HUES64 (cell line): ENCODE data around the gene FBXO34.
A peak's percentile ranks its signal among the peaks of the same experiment; 100 is the strongest.

ENCODE experiments used
- H3K27ac ChIP-seq: 2 replicates; pipeline ENCODE4 v1.7.0; 2013; ENCODE audit warnings: low read depth, low read length, inconsistent platforms
- H3K27me3 ChIP-seq: 2 replicates; pipeline ENCODE4 v1.6.1; 2013; ENCODE audit warnings: mild to moderate bottlenecking, low read length; ENCODE audit not compliant: insufficient read depth
- H3K36me3 ChIP-seq: 2 replicates; pipeline ENCODE4 v1.6.1; 2013; ENCODE audit warnings: mild to moderate bottlenecking, low read length; ENCODE audit not compliant: insufficient read depth
- H3K4me1 ChIP-seq: 2 replicates; pipeline ENCODE4 v1.6.1; 2013; ENCODE audit warnings: mild to moderate bottlenecking, low read length, moderate library complexity; ENCODE audit not compliant: insufficient read depth
- H3K4me3 ChIP-seq: 2 replicates; pipeline ENCODE4 v1.5.1; 2013; ENCODE audit warnings: mild to moderate bottlenecking, low read length, moderate library complexity
- H3K9ac ChIP-seq: 2 replicates; pipeline ENCODE4 v1.6.1; 2013; ENCODE audit warnings: mild to moderate bottlenecking, low read depth, low read length
- H3K9me3 ChIP-seq: 2 replicates; pipeline ENCODE4 v1.6.1; 2013; ENCODE audit warnings: low read depth, low read length; ENCODE audit not compliant: insufficient read depth
- WGBS: fragments of 150-250, 120-280 bp; methylation state at CpG from one replicate; pipeline ENCODE4 v1.1.7; 2013; ENCODE audit warnings: missing lambda C conversion rate; 5-methylcytosine and 5-hydroxymethylcytosine counted together

Gene FBXO34

DNA sequence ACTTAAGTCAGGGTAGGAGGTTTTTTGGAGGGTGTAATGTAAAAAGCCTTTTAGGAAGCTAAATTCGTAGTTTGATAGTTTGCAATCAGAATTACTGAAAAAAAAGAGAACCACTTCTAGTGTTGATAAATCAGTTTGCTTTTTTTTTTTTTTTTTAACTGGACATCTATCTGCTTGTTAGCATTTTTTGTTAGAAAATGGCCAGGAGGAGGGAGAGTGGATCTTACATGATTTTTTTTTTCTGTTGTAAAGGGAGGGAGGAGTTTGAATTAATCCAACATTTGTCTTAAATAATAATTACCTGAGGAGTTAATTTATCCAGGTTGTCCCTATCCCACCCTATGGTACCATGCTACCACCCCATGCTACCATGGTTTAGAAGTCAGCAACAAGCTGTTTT lies 1.2 kb downstream of the FBXO34 start:
- H3K36me3 ChIP-seq = no peaks in the 10 kb centered on the region
- peak overlapping the region; percentile 100 for H3K4me3 ChIP-seq
- WGBS = 67% methylated on average over 1 of the region's 1 CpG
- H3K27me3 ChIP-seq = no peaks in the 10 kb centered on the region
- H3K4me1 ChIP-seq = peaks cover 9% of the 10 kb centered on the region
- H3K9ac ChIP-seq = peak overlapping the region; percentile 86
- no peak overlapping the region for H3K27ac ChIP-seq
- no peaks in the 10 kb centered on the region for H3K9me3 ChIP-seq

GRCh38 chr14:55272922-55273321 lies 1.7 kb downstream of the FBXO34 start:
- peaks cover 13% of the 10 kb centered on the region for H3K4me1 ChIP-seq
- WGBS = no CpG with 5 or more reads among the region's 2 CpGs
- H3K27ac ChIP-seq = no peak overlapping the region
- no peaks in the 10 kb centered on the region for H3K9me3 ChIP-seq
- no peaks in the 10 kb centered on the region for H3K36me3 ChIP-seq
- H3K4me3 ChIP-seq = peak overlapping the region; percentile 100; the same call in 1 of the 2 replicates
- no peaks in the 10 kb centered on the region for H3K27me3 ChIP-seq
- H3K9ac ChIP-seq = no peak overlapping the region

DNA sequence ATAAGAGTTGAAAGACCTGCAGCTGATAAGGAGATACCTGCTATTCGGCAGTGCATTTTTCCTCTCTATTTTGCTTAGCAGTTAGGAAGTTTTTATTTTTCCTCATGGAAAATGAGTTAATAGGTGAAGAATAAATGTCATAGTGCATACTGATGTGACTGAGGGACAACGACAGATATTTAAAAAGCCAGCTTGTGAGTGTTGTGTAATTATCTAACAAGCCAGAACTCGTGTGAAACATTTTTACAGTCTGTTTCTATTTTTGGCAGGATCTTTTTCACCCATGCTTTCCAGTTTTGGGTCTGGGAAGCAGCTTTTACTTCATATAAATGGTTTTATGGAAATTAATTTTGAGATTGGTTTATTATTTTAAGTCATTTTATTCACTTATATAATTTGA lies 2.9 kb downstream of the FBXO34 start:
- no peak overlapping the region for H3K4me3 ChIP-seq
- no peak overlapping the region for H3K9ac ChIP-seq
- no peaks in the 10 kb centered on the region for H3K27me3 ChIP-seq
- 97% methylated on average over 3 of the region's 3 CpGs for WGBS
- H3K9me3 ChIP-seq = no peaks in the 10 kb centered on the region
- peaks cover 13% of the 10 kb centered on the region for H3K4me1 ChIP-seq
- H3K27ac ChIP-seq = no peak overlapping the region
- H3K36me3 ChIP-seq = no peaks in the 10 kb centered on the region

- WGBS = 93% methylated on average over 1 of the region's 1 CpG
- H3K9ac ChIP-seq = no peak overlapping the region
Observed at GRCh38 chr14:55274751-55275150, 3.5 kb downstream of the FBXO34 start.

GRCh38 chr14:55276736-55277135 lies 5.5 kb downstream of the FBXO34 start:
- WGBS = 88% methylated on average over 3 of the region's 3 CpGs
- Histone ChIP-seq H3K27me3 (no peaks in the 10 kb centered on the region), H3K9me3 (no peaks in the 10 kb centered on the region), H3K27ac (no peak overlapping the region), H3K9ac (no peak overlapping the region), H3K4me3 (no peak overlapping the region), H3K36me3 (no peaks in the 10 kb centered on the region), H3K4me1 (peaks cover 9% of the 10 kb centered on the region; the same call in 1 of the 2 replicates)

More at GRCh38 chr14:55274751-55275150, 3.5 kb downstream of the FBXO34 start:
- Histone ChIP-seq H3K27ac (no peak overlapping the region), H3K4me1 (peaks cover 13% of the 10 kb centered on the region), H3K36me3 (no peaks in the 10 kb centered on the region), H3K27me3 (no peaks in the 10 kb centered on the region), H3K4me3 (no peak overlapping the region), H3K9me3 (no peaks in the 10 kb centered on the region)

GRCh38 chr14:55277972-55278740 lies 6.9 kb downstream of the FBXO34 start:
- H3K9me3 ChIP-seq = no peaks in the 10 kb centered on the region
- H3K27ac ChIP-seq = no peak overlapping the region
- no peaks in the 10 kb centered on the region for H3K27me3 ChIP-seq
- WGBS = 90% methylated on average over 6 of the region's 6 CpGs
- 0 out of 2 replicates have a peak, but pooled peaks cover 4% of the 10 kb centered on the region for H3K4me1 ChIP-seq
- H3K9ac ChIP-seq = no peak overlapping the region
- no peak overlapping the region for H3K4me3 ChIP-seq
- H3K36me3 ChIP-seq = no peaks in the 10 kb centered on the region

GRCh38 chr14:55279384-55279783 lies 8.2 kb downstream of the FBXO34 start:
- Histone ChIP-seq H3K9ac (no peak overlapping the region), H3K27me3 (no peaks in the 10 kb centered on the region), H3K36me3 (no peaks in the 10 kb centered on the region), H3K4me3 (no peak overlapping the region), H3K9me3 (no peaks in the 10 kb centered on the region), H3K4me1 (0 out of 2 replicates have a peak, but pooled peaks cover 4% of the 10 kb centered on the region), H3K27ac (no peak overlapping the region)
- WGBS = no CpG with 5 or more reads among the region's 1 CpG

- H3K36me3 ChIP-seq = no peaks in the 10 kb centered on the region
- no peak overlapping the region for H3K27ac ChIP-seq
- H3K9me3 ChIP-seq = no peaks in the 10 kb centered on the region
- H3K4me3 ChIP-seq = no peak overlapping the region
- 87% methylated on average over 6 of the region's 6 CpGs for WGBS
- 0 out of 2 replicates have a peak, but pooled peaks cover 4% of the 10 kb centered on the region for H3K4me1 ChIP-seq
- H3K9ac ChIP-seq = no peak overlapping the region
- H3K27me3 ChIP-seq = no peaks in the 10 kb centered on the region
Observed at GRCh38 chr14:55281316-55281839, 10.2 kb downstream of the FBXO34 start.

DNA sequence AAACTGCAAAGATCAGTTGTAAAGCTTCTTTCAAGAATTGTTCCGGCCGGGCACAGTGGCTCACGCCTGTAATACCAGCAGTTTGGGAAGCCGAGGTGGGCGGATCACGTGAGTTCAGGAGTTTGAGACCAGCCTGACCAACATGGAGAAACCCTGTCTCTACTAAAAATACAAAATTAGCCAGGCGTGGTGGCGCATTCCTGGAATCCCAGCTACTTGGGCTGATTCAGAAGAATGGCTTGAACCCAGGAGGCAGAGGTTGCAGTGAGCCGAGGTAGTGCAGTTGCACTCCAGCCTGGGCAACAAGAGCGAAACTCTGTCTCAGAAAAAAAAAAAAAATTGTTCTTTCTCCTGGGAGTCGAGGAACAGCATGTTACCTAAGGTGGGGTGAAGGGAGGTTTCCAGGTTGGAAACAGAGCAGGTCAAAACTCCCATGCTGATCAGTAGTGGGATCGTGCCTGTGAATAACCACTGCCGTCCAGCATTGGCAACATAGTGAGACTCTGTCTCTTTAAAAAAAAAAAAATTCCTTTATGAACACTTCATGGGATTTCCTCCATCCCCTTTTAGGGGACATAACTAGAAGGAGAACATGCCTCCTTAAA lies 13.9 kb downstream of the FBXO34 start:
- 92% methylated on average over 13 of the region's 13 CpGs for WGBS

GRCh38 chr14:55288439-55288838 lies 17.2 kb downstream of the FBXO34 start:
- no peak overlapping the region for H3K27ac ChIP-seq
- H3K36me3 ChIP-seq = no peaks in the 10 kb centered on the region
- no peaks in the 10 kb centered on the region for H3K27me3 ChIP-seq
- H3K9me3 ChIP-seq = no peaks in the 10 kb centered on the region
- no peak overlapping the region for H3K9ac ChIP-seq
- no peak overlapping the region for H3K4me3 ChIP-seq
- no peaks in the 10 kb centered on the region for H3K4me1 ChIP-seq
- WGBS = 94% methylated on average over 6 of the region's 6 CpGs

More for the DNA sequence above, 13.9 kb downstream of the FBXO34 start:
- Histone ChIP-seq H3K27me3 (no peaks in the 10 kb centered on the region), H3K36me3 (no peaks in the 10 kb centered on the region), H3K9ac (no peak overlapping the region), H3K27ac (no peak overlapping the region), H3K9me3 (no peaks in the 10 kb centered on the region), H3K4me3 (no peak overlapping the region), H3K4me1 (no peaks in the 10 kb centered on the region)

- Histone ChIP-seq H3K27ac (no peak overlapping the region), H3K4me3 (no peak overlapping the region), H3K9ac (no peak overlapping the region), H3K27me3 (no peaks in the 10 kb centered on the region), H3K36me3 (no peaks in the 10 kb centered on the region), H3K9me3 (no peaks in the 10 kb centered on the region), H3K4me1 (peaks cover 5% of the 10 kb centered on the region; the same call in 1 of the 2 replicates)
- 94% methylated on average over 1 of the region's 3 CpGs for WGBS
Observed at GRCh38 chr14:55291480-55292081, 20.4 kb downstream of the FBXO34 start.
